Astrocyte (in vitro differentiated cells and primary cell): Measurements from ENCODE around the gene PPP1R36. TPM values are rescaled to one million over a fixed set of nuclear protein-coding genes. Genes with fewer than 3 reads are reported as not detected.
"Not testable (repeated sequence)": the region's sequence is repeated elsewhere in the genome, so short reads cannot be mapped to it uniquely, and the experiment has no call there.

Experiments
- DNase-seq: peaks from one replicate; pipeline ENCODE4 v3.0.0-alpha.2; 2010; ENCODE audit warnings: low read depth
- FAIRE-seq: peaks from 2 replicates; lab custom pipeline; 2011; peaks lifted over from hg19 to GRCh38; lab: Jason Lieb, UNC
- H2AFZ ChIP-seq: 2 replicates; pipeline ENCODE4 v1.6.0; 2012; ENCODE audit warnings: low read depth, low read length, inconsistent platforms
- H3K27ac ChIP-seq: 2 replicates; pipeline ENCODE4 v1.5.1; 2011; ENCODE audit warnings: low read depth, low read length, inconsistent platforms
- H3K27me3 ChIP-seq: 2 replicates; pipeline ENCODE4 v1.6.0; 2011; ENCODE audit warnings: low read length, inconsistent platforms; ENCODE audit not compliant: insufficient read depth
- H3K36me3 ChIP-seq: 2 replicates; pipeline ENCODE4 v1.5.1; 2011; ENCODE audit warnings: low read length, inconsistent platforms; ENCODE audit not compliant: insufficient read depth
- H3K4me1 ChIP-seq: 2 replicates; pipeline ENCODE4 v1.5.1; 2011; ENCODE audit warnings: low read length, inconsistent platforms; ENCODE audit not compliant: insufficient read depth
- H3K4me2 ChIP-seq: 2 replicates; pipeline ENCODE4 v1.6.0; 2012; ENCODE audit warnings: low read length, inconsistent platforms
- H3K4me3 ChIP-seq: 2 replicates; pipeline ENCODE4 v1.5.1; 2011; ENCODE audit warnings: low read depth, mild to moderate bottlenecking, low read length, inconsistent platforms; ENCODE audit not compliant: insufficient read depth
- H3K79me2 ChIP-seq: 2 replicates; pipeline ENCODE4 v1.6.0; 2012; ENCODE audit warnings: mild to moderate bottlenecking, low read length, inconsistent platforms; ENCODE audit not compliant: insufficient read depth
- H3K9ac ChIP-seq: 2 replicates; pipeline ENCODE4 v1.6.0; 2012; ENCODE audit warnings: mild to moderate bottlenecking, low read length, inconsistent platforms
- H3K9me3 ChIP-seq: 2 replicates; pipeline ENCODE4 v1.5.1; 2012; ENCODE audit warnings: low read depth, mild to moderate bottlenecking, low read length, inconsistent platforms; ENCODE audit not compliant: insufficient read depth
- H4K20me1 ChIP-seq: 2 replicates; pipeline ENCODE4 v1.6.0; 2012; ENCODE audit warnings: low read length, inconsistent platforms; ENCODE audit not compliant: insufficient read depth
- H3K27ac Mint-ChIP-seq: one replicate; pipeline ENCODE4 v1.8.0; 2021; ENCODE audit warnings: mild to moderate bottlenecking, mixed read lengths; ENCODE audit not compliant: unreplicated experiment
- H3K27me3 Mint-ChIP-seq: one replicate; pipeline ENCODE4 v1.8.0; 2021; ENCODE audit warnings: low read depth, mixed read lengths; ENCODE audit not compliant: unreplicated experiment
- H3K36me3 Mint-ChIP-seq: one replicate; pipeline ENCODE4 v1.8.0; 2021; ENCODE audit warnings: low read depth, mixed read lengths; ENCODE audit not compliant: unreplicated experiment
- H3K4me1 Mint-ChIP-seq: one replicate; pipeline ENCODE4 v1.8.0; 2021; ENCODE audit warnings: low read depth, mixed read lengths; ENCODE audit not compliant: unreplicated experiment
- H3K4me3 Mint-ChIP-seq: one replicate; pipeline ENCODE4 v1.8.0; 2021; ENCODE audit warnings: mild to moderate bottlenecking, moderate library complexity, mixed read lengths; ENCODE audit not compliant: unreplicated experiment
- H3K9me3 Mint-ChIP-seq: one replicate; pipeline ENCODE4 v1.8.0; 2021; ENCODE audit warnings: mild to moderate bottlenecking, mixed read lengths; ENCODE audit not compliant: unreplicated experiment
- EZH2 ChIP-seq: IDR thresholded peaks from 2 replicates; pipeline ENCODE4 v1.6.1; 2012; ENCODE audit warnings: mild to moderate bottlenecking, low read length, inconsistent platforms; ENCODE audit not compliant: insufficient read depth
- total RNA-seq: library from RNA; stranded (reverse); gene quantifications from 2 replicates; pipeline ENCODE4 v1.2.1, GENCODE V29; 2021
- TF ChIP-seq, protein P1 (sequence below): IDR thresholded peaks from 2 replicates; pipeline ENCODE4 v1.5.1; 2011; ENCODE audit warnings: low read depth, mild to moderate bottlenecking, inconsistent platforms, low read length, moderate library complexity; ENCODE audit not compliant: insufficient read depth

Gene PPP1R36
- total RNA-seq, 1 donor from 2014 or later = 0.91 TPM

DNA sequence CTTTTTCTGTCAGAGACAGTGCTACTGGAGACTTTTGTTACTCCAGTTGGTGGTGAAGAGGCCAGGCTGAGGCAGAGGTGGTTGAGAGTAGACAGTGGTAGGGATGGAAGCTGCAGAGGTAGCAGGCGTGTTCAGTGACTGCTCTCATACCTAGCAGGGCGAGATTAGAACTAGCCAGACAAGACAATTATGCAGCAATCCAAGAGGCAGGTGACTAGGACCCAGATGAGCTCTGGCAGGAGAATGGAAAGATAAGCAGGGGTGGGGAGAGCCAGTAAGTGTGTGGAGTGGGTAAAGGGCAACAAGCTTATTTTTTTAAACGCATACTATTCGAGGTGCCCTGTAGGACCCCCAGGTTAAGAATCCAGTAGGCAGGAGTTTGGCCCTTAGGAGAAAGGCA lies 4.8 kb downstream of the PPP1R36 start:
- no peaks in the 10 kb centered on the region for H3K9me3 Mint-ChIP-seq
- Histone ChIP-seq H3K27ac (no peak overlapping the region), H3K27me3 (peaks cover 20% of the 10 kb centered on the region), H4K20me1 (no peaks in the 10 kb centered on the region), H3K4me3 (no peak overlapping the region), H2AFZ (no peak overlapping the region), H3K9me3 (no peaks in the 10 kb centered on the region), H3K4me2 (no peak overlapping the region), H3K4me1 (peaks cover 8% of the 10 kb centered on the region), H3K79me2 (no peaks in the 10 kb centered on the region), H3K9ac (no peak overlapping the region), H3K36me3 (no peaks in the 10 kb centered on the region)
- H3K4me1 Mint-ChIP-seq = no peaks in the 10 kb centered on the region
- no peaks in the 10 kb centered on the region for H3K36me3 Mint-ChIP-seq
- TF ChIP-seq, protein P1, sequence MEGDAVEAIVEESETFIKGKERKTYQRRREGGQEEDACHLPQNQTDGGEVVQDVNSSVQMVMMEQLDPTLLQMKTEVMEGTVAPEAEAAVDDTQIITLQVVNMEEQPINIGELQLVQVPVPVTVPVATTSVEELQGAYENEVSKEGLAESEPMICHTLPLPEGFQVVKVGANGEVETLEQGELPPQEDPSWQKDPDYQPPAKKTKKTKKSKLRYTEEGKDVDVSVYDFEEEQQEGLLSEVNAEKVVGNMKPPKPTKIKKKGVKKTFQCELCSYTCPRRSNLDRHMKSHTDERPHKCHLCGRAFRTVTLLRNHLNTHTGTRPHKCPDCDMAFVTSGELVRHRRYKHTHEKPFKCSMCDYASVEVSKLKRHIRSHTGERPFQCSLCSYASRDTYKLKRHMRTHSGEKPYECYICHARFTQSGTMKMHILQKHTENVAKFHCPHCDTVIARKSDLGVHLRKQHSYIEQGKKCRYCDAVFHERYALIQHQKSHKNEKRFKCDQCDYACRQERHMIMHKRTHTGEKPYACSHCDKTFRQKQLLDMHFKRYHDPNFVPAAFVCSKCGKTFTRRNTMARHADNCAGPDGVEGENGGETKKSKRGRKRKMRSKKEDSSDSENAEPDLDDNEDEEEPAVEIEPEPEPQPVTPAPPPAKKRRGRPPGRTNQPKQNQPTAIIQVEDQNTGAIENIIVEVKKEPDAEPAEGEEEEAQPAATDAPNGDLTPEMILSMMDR = no peak
- no peak for TF ChIP-seq EZH2
- H3K4me3 Mint-ChIP-seq = no peak overlapping the region
- DNase-seq (no peak), FAIRE-seq (no peak)
- H3K27ac Mint-ChIP-seq = no peak overlapping the region
- H3K27me3 Mint-ChIP-seq = peaks cover 13% of the 10 kb centered on the region

DNA sequence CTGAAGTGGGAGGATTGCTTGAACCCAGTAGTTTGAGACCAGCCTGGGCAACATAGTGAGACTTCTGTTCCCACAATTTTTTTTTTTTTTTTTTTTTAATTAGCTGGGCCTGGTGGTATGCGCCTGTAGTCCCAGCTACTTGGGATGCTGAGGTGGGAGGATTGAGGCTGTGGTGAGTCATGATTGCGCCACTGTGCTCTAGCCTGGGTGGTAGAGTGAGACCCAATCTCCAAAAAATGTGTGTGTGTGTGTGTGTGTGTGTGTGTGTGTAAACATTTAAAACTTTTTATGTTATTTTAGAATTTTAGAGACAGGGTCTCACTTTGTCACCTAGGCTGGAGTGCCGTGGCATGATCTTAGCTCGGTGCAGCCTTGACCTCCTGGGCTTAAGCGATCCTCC lies 6.8 kb downstream of the PPP1R36 start:
- H3K9ac ChIP-seq = no peak overlapping the region
- H3K27me3 ChIP-seq = peaks cover 5% of the 10 kb centered on the region
- DNase-seq (peak; percentile 71), FAIRE-seq (no peak)
- no peaks in the 10 kb centered on the region for H3K4me1 ChIP-seq
- no peaks in the 10 kb centered on the region for H3K79me2 ChIP-seq
- H3K4me2 ChIP-seq = no peak overlapping the region
- no peaks in the 10 kb centered on the region for H3K4me1 Mint-ChIP-seq
- peaks cover 3% of the 10 kb centered on the region for H3K27me3 Mint-ChIP-seq
- H3K9me3 ChIP-seq = no peaks in the 10 kb centered on the region
- H3K9me3 Mint-ChIP-seq = no peaks in the 10 kb centered on the region
- no peaks in the 10 kb centered on the region for H3K36me3 Mint-ChIP-seq
- H4K20me1 ChIP-seq = no peaks in the 10 kb centered on the region
- TF ChIP-seq EZH2 = no peak
- TF ChIP-seq, protein P1 = no peak
- no peak overlapping the region for H2AFZ ChIP-seq
- H3K27ac ChIP-seq = no peak overlapping the region
- H3K27ac Mint-ChIP-seq = no peak overlapping the region
- no peak overlapping the region for H3K4me3 ChIP-seq
- no peak overlapping the region for H3K4me3 Mint-ChIP-seq
- no peaks in the 10 kb centered on the region for H3K36me3 ChIP-seq

DNA sequence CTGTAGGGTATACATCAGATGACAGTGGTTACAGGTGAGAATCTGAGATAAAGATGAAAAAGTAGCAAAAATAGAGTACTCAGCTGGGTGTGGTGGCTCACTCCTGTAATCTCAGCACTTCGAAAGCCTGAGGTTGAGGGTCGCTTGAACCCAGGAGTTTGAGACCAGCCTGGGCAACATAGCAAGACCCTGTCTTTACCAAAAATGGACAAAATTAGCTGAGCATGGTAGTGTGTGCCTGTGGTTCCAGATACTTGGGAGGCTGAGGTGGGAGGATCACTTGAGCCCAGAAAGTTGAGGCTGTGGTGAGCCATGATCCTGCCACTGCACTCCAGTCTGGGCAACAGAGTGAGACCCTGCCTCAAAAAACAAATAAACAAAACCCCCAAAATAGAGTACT lies 8.5 kb downstream of the PPP1R36 start:
- H3K36me3 ChIP-seq, H2AFZ ChIP-seq, H3K27ac Mint-ChIP-seq, H3K9ac ChIP-seq, H3K4me1 Mint-ChIP-seq, H3K27ac ChIP-seq, H3K4me2 ChIP-seq, H3K27me3 Mint-ChIP-seq, H3K4me1 ChIP-seq, FAIRE-seq, H3K9me3 ChIP-seq, H3K27me3 ChIP-seq, H3K9me3 Mint-ChIP-seq, DNase-seq, H3K79me2 ChIP-seq, H4K20me1 ChIP-seq, H3K4me3 ChIP-seq, H3K36me3 Mint-ChIP-seq, H3K4me3 Mint-ChIP-seq: not testable (repeated sequence)
